Neural progenitor cell (in vitro differentiated cells): ENCODE results near the gene KISS1. TPM values are rescaled to one million over a fixed set of nuclear protein-coding genes. Genes with fewer than 3 reads are reported as not detected.

Experiments used
- DNase-seq: peaks from one replicate; pipeline ENCODE4 v3.0.0-alpha.2; 2016; ENCODE audit warnings: low spot score
- H2AFZ ChIP-seq: fragments of 200-600 bp; sonication (generic); replicated peaks from 2 replicates; pipeline ENCODE4 v1.6.1; 2016; ENCODE audit warnings: antibody characterized with exemption
- H3F3A ChIP-seq: fragments of 200-600 bp; sonication (generic); 2 replicates; pipeline ENCODE4 v1.6.1; 2016; ENCODE audit warnings: antibody characterized with exemption, low read depth
- H3K27ac ChIP-seq: fragments of 200-600 bp; sonication (generic); 2 replicates; pipeline ENCODE4 v1.5.1; 2016; ENCODE audit warnings: mild to moderate bottlenecking
- H3K27me3 ChIP-seq: fragments of 200-600 bp; sonication (generic); 2 replicates; pipeline ENCODE4 v1.6.1; 2016; ENCODE audit warnings: mild to moderate bottlenecking, moderate library complexity
- H3K36me3 ChIP-seq: fragments of 200-600 bp; sonication (generic); 2 replicates; pipeline ENCODE4 v1.5.1; 2016
- H3K4me1 ChIP-seq: fragments of 200-600 bp; sonication (generic); 2 replicates; pipeline ENCODE4 v1.6.1; 2016; ENCODE audit warnings: mixed run types
- H3K4me2 ChIP-seq: fragments of 200-600 bp; sonication (generic); 2 replicates; pipeline ENCODE4 v1.6.1; 2016
- H3K4me3 ChIP-seq: fragments of 200-600 bp; sonication (generic); 2 replicates; pipeline ENCODE4 v1.5.1; 2016
- H3K79me2 ChIP-seq: fragments of 200-600 bp; sonication (generic); 2 replicates; pipeline ENCODE4 v1.6.1; 2016; ENCODE audit warnings: low read depth
- H3K9ac ChIP-seq: fragments of 200-600 bp; sonication (generic); 2 replicates; pipeline ENCODE4 v1.6.1; 2016
- H3K9me3 ChIP-seq: fragments of 200-600 bp; sonication (generic); 2 replicates; pipeline ENCODE4 v1.5.1; 2016; ENCODE audit warnings: low read depth
- H4K20me1 ChIP-seq: fragments of 200-600 bp; sonication (generic); 2 replicates; pipeline ENCODE4 v1.6.1; 2016; ENCODE audit warnings: low read depth
- H3K27ac Mint-ChIP-seq: 3 replicates; pipeline ENCODE4 v1.8.0; 2021; ENCODE audit warnings: mixed read lengths
- H3K27me3 Mint-ChIP-seq: 2 replicates; pipeline ENCODE4 v1.8.0; 2022; ENCODE audit warnings: low read depth, mild to moderate bottlenecking, inconsistent platforms, moderate library complexity, mixed read lengths; ENCODE audit not compliant: insufficient read depth
- H3K36me3 Mint-ChIP-seq: 3 replicates; pipeline ENCODE4 v1.8.0; 2021; ENCODE audit warnings: mixed read lengths
- H3K4me1 Mint-ChIP-seq: 3 replicates; pipeline ENCODE4 v1.8.0; 2021; ENCODE audit warnings: mixed read lengths
- H3K4me3 Mint-ChIP-seq: 3 replicates; pipeline ENCODE4 v1.8.0; 2021; ENCODE audit warnings: mild to moderate bottlenecking, moderate library complexity, mixed read lengths
- H3K9me3 Mint-ChIP-seq: 3 replicates; pipeline ENCODE4 v1.8.0; 2020; ENCODE audit warnings: mixed read lengths
- EZH2 ChIP-seq: fragments of 200-600 bp; sonication (generic); IDR thresholded peaks from 2 replicates; pipeline ENCODE4 v1.6.1; 2017; ENCODE audit warnings: antibody characterized with exemption, mild to moderate bottlenecking, moderate library complexity
- EZH2phosphoT487 ChIP-seq: fragments of 200-600 bp; sonication (generic); IDR thresholded peaks from 2 replicates; pipeline ENCODE4 v1.6.1; 2017; ENCODE audit warnings: antibody characterized with exemption
- total RNA-seq: library from RNA; depleted of rRNA; stranded (reverse); fragments of >200 nt; gene quantifications from 2 replicates; pipeline ENCODE4 v1.2.3, GENCODE V29; 2015; ENCODE audit warnings: low replicate concordance
- TF ChIP-seq, protein P1 (sequence below): fragments of 200-600 bp; sonication (generic); IDR thresholded peaks from 2 replicates; pipeline ENCODE4 v1.5.1; 2017; ENCODE audit warnings: antibody characterized with exemption, mild to moderate bottlenecking

The KISS1 gene
- total RNA-seq, 1 donor from 2014 or later, result not detected

DNA sequence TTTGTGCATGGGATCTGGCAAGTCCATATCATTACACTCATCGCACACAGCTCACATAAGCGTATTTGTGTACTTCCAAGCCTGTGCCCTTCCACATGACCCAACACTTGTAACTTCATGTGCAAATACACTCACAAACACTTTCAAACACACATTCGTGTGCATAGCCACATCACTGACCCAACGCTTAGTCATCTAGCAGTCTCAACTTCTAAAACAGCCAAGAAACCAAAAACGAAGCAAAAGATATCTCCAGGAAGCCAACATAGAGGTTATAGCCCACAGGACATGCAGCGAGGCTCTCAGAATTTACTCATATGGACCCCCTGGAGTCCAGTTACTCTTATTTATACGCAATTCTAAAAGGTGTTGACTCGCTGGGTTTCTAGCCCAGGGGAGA lies 28.4 kb upstream of the KISS1 start:
- peaks cover 3% of the 10 kb centered on the region for H3K4me1 Mint-ChIP-seq
- no peak overlapping the region for H3K4me3 ChIP-seq
- no peak overlapping the region for H3K9ac ChIP-seq
- H3K4me3 Mint-ChIP-seq, result no peak overlapping the region
- H3K79me2 ChIP-seq, result no peaks in the 10 kb centered on the region
- no peaks in the 10 kb centered on the region for H3K36me3 ChIP-seq
- H3K27ac ChIP-seq, result no peak overlapping the region
- H3K9me3 Mint-ChIP-seq, result no peaks in the 10 kb centered on the region
- no peaks in the 10 kb centered on the region for H3F3A ChIP-seq
- H3K4me1 ChIP-seq, result no peaks in the 10 kb centered on the region
- H2AFZ ChIP-seq, result no peak overlapping the region
- no peaks in the 10 kb centered on the region for H3K9me3 ChIP-seq
- H3K4me2 ChIP-seq, result no peak overlapping the region
- no peaks in the 10 kb centered on the region for H4K20me1 ChIP-seq
- no peak overlapping the region for H3K27ac Mint-ChIP-seq
- DNase-seq, result no peak
- H3K27me3 Mint-ChIP-seq, result peaks cover 4% of the 10 kb centered on the region
- no peaks in the 10 kb centered on the region for H3K27me3 ChIP-seq
- H3K36me3 Mint-ChIP-seq, result peaks cover 9% of the 10 kb centered on the region
- no peak for TF ChIP-seq EZH2
- TF ChIP-seq EZH2phosphoT487, result no peak
- TF ChIP-seq, protein P1, sequence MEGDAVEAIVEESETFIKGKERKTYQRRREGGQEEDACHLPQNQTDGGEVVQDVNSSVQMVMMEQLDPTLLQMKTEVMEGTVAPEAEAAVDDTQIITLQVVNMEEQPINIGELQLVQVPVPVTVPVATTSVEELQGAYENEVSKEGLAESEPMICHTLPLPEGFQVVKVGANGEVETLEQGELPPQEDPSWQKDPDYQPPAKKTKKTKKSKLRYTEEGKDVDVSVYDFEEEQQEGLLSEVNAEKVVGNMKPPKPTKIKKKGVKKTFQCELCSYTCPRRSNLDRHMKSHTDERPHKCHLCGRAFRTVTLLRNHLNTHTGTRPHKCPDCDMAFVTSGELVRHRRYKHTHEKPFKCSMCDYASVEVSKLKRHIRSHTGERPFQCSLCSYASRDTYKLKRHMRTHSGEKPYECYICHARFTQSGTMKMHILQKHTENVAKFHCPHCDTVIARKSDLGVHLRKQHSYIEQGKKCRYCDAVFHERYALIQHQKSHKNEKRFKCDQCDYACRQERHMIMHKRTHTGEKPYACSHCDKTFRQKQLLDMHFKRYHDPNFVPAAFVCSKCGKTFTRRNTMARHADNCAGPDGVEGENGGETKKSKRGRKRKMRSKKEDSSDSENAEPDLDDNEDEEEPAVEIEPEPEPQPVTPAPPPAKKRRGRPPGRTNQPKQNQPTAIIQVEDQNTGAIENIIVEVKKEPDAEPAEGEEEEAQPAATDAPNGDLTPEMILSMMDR, result no peak

DNA sequence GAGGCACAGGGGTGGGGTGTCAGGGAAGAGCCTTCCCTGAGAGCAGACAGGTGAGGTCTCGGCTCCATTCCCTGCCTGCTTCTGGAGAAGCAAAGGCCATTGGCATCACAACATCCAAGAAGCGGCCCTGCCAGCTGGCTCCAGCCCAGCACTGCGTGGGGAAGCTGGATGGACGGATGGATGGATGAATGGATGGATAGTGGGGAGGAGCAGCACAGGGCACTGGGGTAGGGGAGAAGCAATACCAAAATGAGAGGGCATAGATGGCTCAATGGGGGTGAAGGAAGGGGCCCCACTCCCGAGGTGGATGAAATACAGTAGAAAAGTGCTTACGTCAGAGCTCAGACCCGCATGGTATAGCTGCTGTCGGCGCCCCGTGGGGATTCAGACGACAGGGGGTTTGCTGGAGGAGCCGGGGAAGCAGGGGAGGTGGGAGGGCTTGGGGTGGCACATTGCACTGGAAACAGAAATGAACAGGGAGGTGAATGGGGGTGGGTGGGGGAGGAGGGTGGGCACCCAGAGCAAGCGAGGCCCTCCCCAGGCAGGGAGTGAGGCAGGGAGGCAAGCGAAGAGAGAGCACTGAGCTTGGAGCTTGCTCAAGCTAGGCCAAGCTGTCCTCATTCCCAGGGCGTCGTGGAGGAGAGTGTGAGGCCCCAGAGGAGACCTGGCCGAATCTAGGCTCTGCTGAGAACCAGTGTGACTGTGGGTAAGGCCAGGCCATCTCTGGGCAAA lies 27.0 kb upstream of the KISS1 start:
- H3K79me2 ChIP-seq, result no peaks in the 10 kb centered on the region
- H3K9me3 ChIP-seq, result no peaks in the 10 kb centered on the region
- no peak overlapping the region for H3K27ac ChIP-seq
- H3K4me3 ChIP-seq, result no peak overlapping the region
- Mint-ChIP-seq H3K27ac (no peak overlapping the region), H3K36me3 (peaks cover 6% of the 10 kb centered on the region), H3K4me3 (no peak overlapping the region), H3K27me3 (no peaks in the 10 kb centered on the region), H3K4me1 (peaks cover 3% of the 10 kb centered on the region), H3K9me3 (no peaks in the 10 kb centered on the region)
- H3K36me3 ChIP-seq, result no peaks in the 10 kb centered on the region
- TF ChIP-seq, protein P1, result no peak
- no peak for TF ChIP-seq EZH2
- no peak for TF ChIP-seq EZH2phosphoT487
- no peaks in the 10 kb centered on the region for H3F3A ChIP-seq
- no peaks in the 10 kb centered on the region for H3K27me3 ChIP-seq
- H3K4me1 ChIP-seq, result no peaks in the 10 kb centered on the region
- no peak for DNase-seq
- no peak overlapping the region for H2AFZ ChIP-seq
- no peak overlapping the region for H3K4me2 ChIP-seq
- no peaks in the 10 kb centered on the region for H4K20me1 ChIP-seq
- H3K9ac ChIP-seq, result no peak overlapping the region

DNA sequence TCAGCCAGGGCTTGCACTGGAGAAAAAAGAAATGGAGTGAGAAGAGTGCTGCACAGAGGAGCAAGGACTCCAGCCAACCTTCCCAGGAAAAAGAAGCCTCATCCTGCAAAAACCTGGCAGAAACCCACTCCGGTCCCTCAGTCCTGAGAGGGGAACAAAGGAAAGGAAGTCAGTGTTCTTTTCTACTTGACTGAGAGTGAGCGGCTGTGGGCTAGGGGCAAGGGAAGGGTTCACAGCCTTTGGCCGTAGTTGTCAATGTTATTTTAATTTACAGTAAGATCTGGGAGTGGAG lies 26.4 kb upstream of the KISS1 start:
- Histone ChIP-seq H3K4me2 (no peak overlapping the region), H3K4me3 (no peak overlapping the region), H2AFZ (no peak overlapping the region), H3K27ac (no peak overlapping the region), H4K20me1 (no peaks in the 10 kb centered on the region), H3K4me1 (no peaks in the 10 kb centered on the region), H3F3A (no peaks in the 10 kb centered on the region), H3K79me2 (no peaks in the 10 kb centered on the region), H3K9me3 (no peaks in the 10 kb centered on the region), H3K36me3 (no peaks in the 10 kb centered on the region), H3K27me3 (no peaks in the 10 kb centered on the region), H3K9ac (no peak overlapping the region)
- Mint-ChIP-seq H3K4me3 (no peak overlapping the region), H3K27ac (no peak overlapping the region), H3K9me3 (no peaks in the 10 kb centered on the region), H3K36me3 (peaks cover 6% of the 10 kb centered on the region), H3K4me1 (peaks cover 3% of the 10 kb centered on the region), H3K27me3 (no peaks in the 10 kb centered on the region)
- TF ChIP-seq EZH2, result no peak
- TF ChIP-seq EZH2phosphoT487, result no peak
- TF ChIP-seq, protein P1, result no peak
- no peak for DNase-seq
